Right ventricle myocardium inferior (tissue), 1 donor: ENCODE measurements around the gene AFF3. TPM values are rescaled to one million over a fixed set of nuclear protein-coding genes. Genes with fewer than 3 reads are reported as not detected.

Source experiments
- ATAC-seq: fragments of 200-7000 bp; cut with Tn5 transposase; one replicate; pipeline ENCODE4 v1.9.1; 2020; ENCODE audit warnings: mild to moderate bottlenecking, moderate library complexity
- DNase-seq: peaks from one replicate; pipeline ENCODE4 v3.0.0; 2021; ENCODE audit errors: missing footprints
- intact Hi-C: fragments of 100-400 bp; cut with DNase I; formaldehyde crosslinking; loops from one replicate; pipeline ENCODE4 v1.11.0; 2022
- total RNA-seq: library from RNA; stranded (reverse); fragmentation: NEBNext Ultra II Directional; extraction: Animal tissue kit (Norgen Biotek cat#: 25700); gene quantifications from one replicate; pipeline ENCODE4 v1.2.1, GENCODE V29; 2021
- donor health status: DM: no; HTN: yes; CAD: no; lungs with severe emphysema.

The AFF3 gene
- total RNA-seq, 1 donor from 2014 or later, result 6.8 TPM

- intact Hi-C loops, result no loop called here
- DNase-seq (no peak), ATAC-seq (no peak)
Measured at GRCh38 chr2:99809259-99809900, 333.0 kb downstream of the AFF3 start.

DNA sequence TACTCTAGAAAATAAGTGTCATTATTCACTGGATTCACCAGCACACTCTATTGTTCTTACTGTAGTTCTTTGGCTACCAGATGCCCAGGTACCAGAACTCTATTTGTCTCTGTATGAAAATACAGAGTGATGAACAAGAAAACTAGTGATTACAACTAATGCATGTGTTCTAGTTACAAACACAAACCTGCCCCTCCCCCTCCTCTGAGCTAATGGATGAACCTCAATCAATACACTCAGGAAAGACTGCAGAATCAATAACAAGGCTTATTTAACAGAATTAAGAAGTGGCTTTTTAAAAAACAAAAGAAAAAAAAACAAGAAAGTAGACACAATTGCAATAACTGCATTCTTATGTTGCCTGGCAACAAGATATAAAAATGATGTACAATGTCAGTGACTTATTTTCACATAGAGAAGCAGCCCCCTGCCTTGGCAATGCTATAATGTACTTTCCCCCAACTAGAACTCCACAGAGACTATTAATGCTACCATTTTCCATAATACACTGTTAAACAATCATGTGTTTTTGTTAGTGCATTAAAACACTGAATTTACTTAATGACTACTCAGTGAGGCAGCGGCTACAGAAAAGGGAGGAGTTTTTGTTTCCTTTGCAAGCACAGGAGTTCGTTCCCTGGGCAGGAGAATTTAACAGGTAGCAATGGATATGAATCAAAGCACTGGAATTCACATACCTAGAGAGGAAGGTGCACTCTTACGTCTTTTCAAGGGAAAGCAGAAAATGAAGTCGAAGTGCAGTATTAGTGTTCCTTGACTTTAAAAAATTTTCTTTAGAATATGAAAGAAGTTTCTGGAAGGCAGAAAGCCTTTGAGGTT, 333.8 kb downstream of the AFF3 start:
- DNase-seq (no peak), ATAC-seq (no peak)
- intact Hi-C loops, result no loop called here

DNA sequence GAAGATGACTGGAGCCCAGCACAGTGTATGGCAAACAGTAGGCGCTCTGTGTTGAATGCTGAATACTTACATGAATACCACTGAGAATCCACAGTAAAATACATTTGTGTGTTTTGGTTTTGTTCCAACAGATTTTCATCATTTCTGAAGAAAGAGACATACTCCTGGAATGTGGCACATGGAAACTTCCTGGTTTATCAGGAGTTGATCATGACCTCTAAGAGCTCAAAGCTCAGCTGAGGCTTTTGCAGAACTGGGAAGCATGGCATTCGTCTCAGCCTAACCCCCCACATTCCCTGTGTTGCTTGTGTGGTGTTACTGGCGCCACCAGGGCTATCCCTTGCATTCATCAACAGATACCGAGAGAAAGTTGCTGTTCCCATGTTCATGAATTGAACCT, 335.6 kb downstream of the AFF3 start:
- intact Hi-C loops, result no loop called here
- DNase-seq (no peak), ATAC-seq (no peak)

- DNase-seq (no peak), ATAC-seq (no peak)
- intact Hi-C loops, result no loop called here
Measured at GRCh38 chr2:99805930-99806476, 336.4 kb downstream of the AFF3 start.

- no peak for ATAC-seq
- no peak for DNase-seq
- intact Hi-C loops, result no loop called here
Measured at GRCh38 chr2:99803846-99804245, 338.5 kb downstream of the AFF3 start.

DNA sequence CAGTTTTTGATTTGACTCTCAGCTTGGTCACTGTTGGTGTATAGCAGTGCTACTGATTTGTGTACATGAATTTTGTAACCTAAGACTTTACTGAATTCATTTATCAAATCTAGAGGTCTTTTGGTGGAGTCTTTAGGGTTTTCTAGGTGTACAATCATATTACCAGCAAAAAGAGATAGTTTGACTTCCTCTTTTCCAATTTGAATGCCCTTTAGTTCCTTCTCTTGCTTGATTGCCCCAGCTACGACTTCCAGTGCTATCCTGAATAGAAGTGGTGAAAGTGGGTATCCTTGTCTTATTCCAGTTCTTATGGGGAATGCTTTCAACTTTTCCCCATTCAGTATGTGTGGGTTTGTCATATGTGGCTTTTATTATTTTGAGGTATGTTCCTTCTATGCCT, 339.7 kb downstream of the AFF3 start:
- DNase-seq (no peak), ATAC-seq (no peak)
- intact Hi-C loops, result no loop called here

- intact Hi-C loops, result no loop called here
- DNase-seq (no peak), ATAC-seq (no peak)
Measured at GRCh38 chr2:99801327-99801901, 341.0 kb downstream of the AFF3 start.

- intact Hi-C loops, result no loop called here
- ATAC-seq, result no peak
- DNase-seq, result no peak
Measured at GRCh38 chr2:99797475-99797874, 344.9 kb downstream of the AFF3 start.

DNA sequence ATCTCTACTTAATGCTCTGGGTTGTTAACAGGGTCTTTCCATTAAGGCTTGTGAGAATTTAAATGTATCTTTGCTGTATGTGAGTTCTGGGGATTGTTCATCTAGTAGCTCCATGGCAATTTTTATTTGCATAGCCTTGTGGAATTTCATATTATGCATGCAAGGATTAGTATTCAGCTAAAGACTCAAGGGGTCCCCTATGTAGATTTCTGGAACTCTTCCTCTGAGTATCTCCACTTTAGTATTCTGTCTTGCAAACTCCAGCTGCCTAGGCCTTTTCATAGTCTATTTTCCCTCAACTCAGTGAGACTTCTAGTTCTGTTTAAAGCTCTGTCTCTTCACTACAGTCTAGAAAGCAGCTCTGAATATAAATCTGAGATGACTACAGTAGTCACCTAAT, 348.0 kb downstream of the AFF3 start:
- intact Hi-C loops, result no loop called here
- no peak for DNase-seq
- ATAC-seq, result no peak

- DNase-seq (no peak), ATAC-seq (no peak)
- intact Hi-C loops, result no loop called here
Measured at GRCh38 chr2:99793022-99793421, 349.4 kb downstream of the AFF3 start.

- intact Hi-C loops, result no loop called here
- DNase-seq, result no peak
- no peak for ATAC-seq
Measured at GRCh38 chr2:99789849-99790248, 352.5 kb downstream of the AFF3 start.

GRCh38 chr2:99787769-99788382, 354.5 kb downstream of the AFF3 start:
- ATAC-seq, result no peak
- no peak for DNase-seq
- intact Hi-C loops, result no loop called here

DNA sequence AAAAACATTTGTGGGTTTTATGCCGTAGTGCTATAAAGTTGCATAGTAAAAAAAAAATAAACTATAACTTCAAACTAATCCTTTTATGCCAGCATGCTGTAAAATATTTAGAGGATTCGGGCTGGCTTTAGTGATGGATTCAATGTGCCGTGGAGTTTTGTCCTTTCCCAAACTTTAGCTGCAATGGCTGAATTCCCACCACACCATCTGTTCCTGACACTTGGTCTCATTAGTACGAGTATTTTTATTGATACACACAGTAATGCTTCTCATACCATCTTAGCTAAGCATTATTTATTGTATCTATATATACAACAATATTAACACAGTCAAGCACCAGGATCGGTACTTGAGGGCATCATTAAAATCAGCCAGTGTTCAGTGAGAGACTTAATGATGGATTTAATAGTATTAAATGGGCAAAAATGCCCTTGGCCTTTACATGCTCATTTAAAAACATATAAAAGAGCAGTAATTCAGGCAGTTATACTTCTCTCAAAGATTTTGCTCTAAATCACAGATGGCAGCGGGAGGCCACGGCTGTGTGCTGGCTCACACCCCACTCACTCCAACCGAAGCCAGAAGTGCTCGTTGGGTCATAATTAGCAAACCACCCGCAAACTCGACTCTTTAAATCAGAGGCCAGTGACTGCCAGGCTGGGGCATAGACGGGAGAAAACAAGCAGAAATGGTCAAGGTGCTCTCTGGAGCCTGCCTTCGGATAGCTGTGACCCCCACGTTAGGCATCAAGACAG, 355.6 kb downstream of the AFF3 start:
- intact Hi-C loops, result no loop called here
- DNase-seq, result no peak
- ATAC-seq, result no peak

DNA sequence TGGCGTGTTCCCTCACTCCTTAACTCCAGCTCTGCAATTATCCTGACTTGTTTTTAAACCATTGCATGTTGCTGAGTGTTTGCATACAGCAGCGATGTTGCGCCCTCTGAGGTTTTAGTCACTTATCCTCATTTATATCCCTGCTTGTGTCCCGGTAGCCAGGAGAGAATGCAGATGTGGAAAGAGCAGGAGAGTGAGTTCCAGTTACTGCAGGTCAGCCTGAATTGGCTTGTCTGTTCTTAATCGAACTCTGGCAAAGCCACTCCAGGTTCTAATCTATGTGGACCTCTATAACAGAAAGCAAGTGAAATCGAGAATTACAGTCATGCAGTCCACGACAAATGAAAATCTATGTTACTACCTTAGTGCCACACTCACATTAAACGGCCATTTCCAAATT, 357.4 kb downstream of the AFF3 start:
- intact Hi-C loops, result no loop called here
- DNase-seq (no peak), ATAC-seq (no peak)

GRCh38 chr2:99784282-99784681, 358.1 kb downstream of the AFF3 start:
- ATAC-seq (no peak), DNase-seq (no peak)
- intact Hi-C loops, result no loop called here

- intact Hi-C loops, result no loop called here
- DNase-seq, result no peak
- no peak for ATAC-seq
Measured at GRCh38 chr2:99780276-99780675, 362.1 kb downstream of the AFF3 start.

- no peak for ATAC-seq
- no peak for DNase-seq
- intact Hi-C loops, result no loop called here
Measured at GRCh38 chr2:99779276-99779675, 363.1 kb downstream of the AFF3 start.

DNA sequence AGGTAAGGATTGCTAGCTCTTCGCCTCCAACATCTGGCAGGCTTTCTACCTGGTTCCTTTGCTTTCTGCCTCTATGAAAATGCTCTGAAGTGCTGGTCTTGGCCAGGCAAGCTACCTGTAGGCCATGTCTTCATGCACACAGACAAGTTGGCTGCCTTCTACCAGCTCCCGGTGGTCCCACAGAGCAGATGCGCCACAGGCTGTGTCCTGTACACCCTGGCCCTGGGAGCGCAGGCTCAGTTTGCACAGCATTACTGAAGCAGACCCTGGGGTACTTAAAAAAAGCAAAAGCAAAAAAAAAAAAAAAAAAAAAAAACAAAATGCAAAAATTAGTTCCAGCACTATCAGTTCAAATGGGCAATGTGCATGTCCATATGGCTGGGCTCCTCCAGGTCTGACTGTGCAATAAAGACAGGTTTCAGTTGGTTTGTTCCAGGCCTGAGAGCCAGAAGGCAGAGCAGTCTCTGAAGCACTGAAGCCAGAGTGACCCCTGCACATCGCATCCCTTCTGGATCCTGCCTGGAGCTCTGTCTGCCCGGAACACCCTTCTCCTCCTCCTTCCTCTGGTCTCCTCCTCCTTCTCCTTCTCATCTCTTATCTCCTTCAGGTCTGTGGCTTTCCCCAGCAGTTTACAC, 364.6 kb downstream of the AFF3 start:
- DNase-seq (no peak), ATAC-seq (no peak)
- intact Hi-C loops, result no loop called here
